ENCODE results near the gene KLHL25.
"Not testable (repeated sequence)": the region's sequence is repeated elsewhere in the genome, so short reads cannot be mapped to it uniquely, and the experiment has no call there.

The KLHL25 gene

DNA sequence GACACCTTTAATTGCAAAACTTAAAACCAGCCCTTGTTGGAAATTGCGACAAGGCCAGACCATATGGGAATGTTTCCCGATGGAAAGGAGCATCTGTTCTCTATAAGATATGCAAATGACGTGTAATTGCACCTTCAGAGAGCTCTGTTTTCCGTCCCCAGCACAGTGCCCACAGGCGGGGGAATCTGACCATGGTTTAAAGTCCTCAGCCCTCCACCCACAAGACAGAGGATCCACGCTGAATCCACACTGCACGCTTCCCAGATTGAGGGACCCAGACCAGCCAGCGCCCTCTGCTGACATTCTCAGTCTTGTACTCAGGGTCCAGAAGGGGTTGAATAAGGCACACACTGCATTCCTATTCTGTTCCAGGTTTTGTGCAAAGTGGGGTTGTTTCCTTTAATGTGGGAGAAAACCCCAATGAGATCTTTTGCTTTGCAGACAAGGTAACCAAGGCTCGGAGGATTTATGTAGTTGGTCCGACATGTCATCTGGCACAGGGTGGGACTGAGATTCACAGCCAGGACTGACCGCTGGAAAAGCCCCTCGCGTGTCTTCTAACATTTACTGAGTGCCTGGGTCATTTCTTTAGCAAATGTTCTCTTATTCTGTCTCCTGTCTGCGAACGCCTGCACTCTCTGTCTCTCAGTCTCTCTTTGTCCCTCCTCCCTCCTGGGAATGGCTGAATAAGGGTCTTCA is 36.8 kb upstream of the KLHL25 start:
- H3K9me3 ChIP-seq (ENCODE audit: insufficient read depth, low read length, severe bottlenecking): no peaks in the 10 kb centered on the region
- H3K4me2 ChIP-seq (ENCODE audit: insufficient read depth, low read length): no peak overlapping the region
- no peaks in the 10 kb centered on the region for H3K36me3 ChIP-seq (ENCODE audit: insufficient read depth, low read length)
- no peaks in the 10 kb centered on the region for H3K79me2 ChIP-seq (ENCODE audit: insufficient read depth, low read length)
- peak; percentile 53 for TF ChIP-seq CTCF (IDR thresholded peaks at IDR 0.05; ENCODE audit: borderline replicate concordance, extremely low read depth, low read length, poor library complexity, severe bottlenecking)
- TF ChIP-seq EZH2 (IDR thresholded peaks at IDR 0.05; ENCODE audit: borderline replicate concordance, low read depth, low read length, severe bottlenecking): no peak
- H3K27me3 ChIP-seq (ENCODE audit: insufficient read depth, low read length, poor library complexity): no peaks in the 10 kb centered on the region
- H3K9ac ChIP-seq (ENCODE audit: low read depth, low read length): no peak overlapping the region
- DNase-seq (peak; percentile 19), ATAC-seq (ENCODE audit: insufficient read depth, low read depth) (peak; percentile 57; the same call in 2 of the 3 replicates)
- H4K20me1 ChIP-seq (ENCODE audit: insufficient read depth, low read length): no peaks in the 10 kb centered on the region
- H3K27ac ChIP-seq (ENCODE audit: low read length): no peak overlapping the region
- H3K4me3 ChIP-seq (ENCODE audit: low read depth in 1 of 2, low read length in 2 of 2): no peak overlapping the region
- no peak overlapping the region for H2AFZ ChIP-seq (ENCODE audit: low read depth, low read length)
- H3K4me1 ChIP-seq (ENCODE audit: insufficient read depth, low read length): no peaks in the 10 kb centered on the region

- H3K9me3 ChIP-seq (ENCODE audit: insufficient read depth, low read length, severe bottlenecking); H2AFZ ChIP-seq (ENCODE audit: low read depth, low read length); ATAC-seq (ENCODE audit: insufficient read depth, low read depth); H3K27me3 ChIP-seq (ENCODE audit: insufficient read depth, low read length, poor library complexity); H4K20me1 ChIP-seq (ENCODE audit: insufficient read depth, low read length); H3K4me3 ChIP-seq (ENCODE audit: low read depth in 1 of 2, low read length in 2 of 2); H3K9ac ChIP-seq (ENCODE audit: low read depth, low read length); H3K4me1 ChIP-seq (ENCODE audit: insufficient read depth, low read length); H3K79me2 ChIP-seq (ENCODE audit: insufficient read depth, low read length); H3K27ac ChIP-seq (ENCODE audit: low read length); H3K4me2 ChIP-seq (ENCODE audit: insufficient read depth, low read length); DNase-seq; H3K36me3 ChIP-seq (ENCODE audit: insufficient read depth, low read length): not testable (repeated sequence)
Observed at GRCh38 chr15:85829754-85830153, 35.0 kb upstream of the KLHL25 start.

- Histone ChIP-seq H3K4me3 (ENCODE audit: low read depth in 1 of 2, low read length in 2 of 2) (no peak overlapping the region), H3K4me2 (ENCODE audit: insufficient read depth, low read length) (no peak overlapping the region), H3K4me1 (ENCODE audit: insufficient read depth, low read length) (no peaks in the 10 kb centered on the region), H3K79me2 (ENCODE audit: insufficient read depth, low read length) (no peaks in the 10 kb centered on the region), H3K27me3 (ENCODE audit: insufficient read depth, low read length, poor library complexity) (no peaks in the 10 kb centered on the region), H3K9me3 (ENCODE audit: insufficient read depth, low read length, severe bottlenecking) (no peaks in the 10 kb centered on the region), H3K9ac (ENCODE audit: low read depth, low read length) (no peak overlapping the region), H3K36me3 (ENCODE audit: insufficient read depth, low read length) (no peaks in the 10 kb centered on the region), H3K27ac (ENCODE audit: low read length) (no peak overlapping the region), H4K20me1 (ENCODE audit: insufficient read depth, low read length) (no peaks in the 10 kb centered on the region), H2AFZ (ENCODE audit: low read depth, low read length) (no peak overlapping the region)
- DNase-seq (no peak), ATAC-seq (ENCODE audit: insufficient read depth, low read depth) (no peak)
- no peak for TF ChIP-seq CTCF (IDR thresholded peaks at IDR 0.05; ENCODE audit: borderline replicate concordance, extremely low read depth, low read length, poor library complexity, severe bottlenecking)
- no peak for TF ChIP-seq EZH2 (IDR thresholded peaks at IDR 0.05; ENCODE audit: borderline replicate concordance, low read depth, low read length, severe bottlenecking)
Observed at GRCh38 chr15:85828874-85829273, 34.1 kb upstream of the KLHL25 start.

- no peaks in the 10 kb centered on the region for H3K9me3 ChIP-seq (ENCODE audit: insufficient read depth, low read length, severe bottlenecking)
- ATAC-seq (ENCODE audit: insufficient read depth, low read depth) (no peak), DNase-seq (no peak)
- H3K79me2 ChIP-seq (ENCODE audit: insufficient read depth, low read length): no peaks in the 10 kb centered on the region
- H3K36me3 ChIP-seq (ENCODE audit: insufficient read depth, low read length): no peaks in the 10 kb centered on the region
- H4K20me1 ChIP-seq (ENCODE audit: insufficient read depth, low read length): no peaks in the 10 kb centered on the region
- H3K4me3 ChIP-seq (ENCODE audit: low read depth in 1 of 2, low read length in 2 of 2): no peak overlapping the region
- H3K27ac ChIP-seq (ENCODE audit: low read length): no peak overlapping the region
- H2AFZ ChIP-seq (ENCODE audit: low read depth, low read length): no peak overlapping the region
- H3K27me3 ChIP-seq (ENCODE audit: insufficient read depth, low read length, poor library complexity): no peaks in the 10 kb centered on the region
- H3K4me2 ChIP-seq (ENCODE audit: insufficient read depth, low read length): no peak overlapping the region
- no peak overlapping the region for H3K9ac ChIP-seq (ENCODE audit: low read depth, low read length)
- no peaks in the 10 kb centered on the region for H3K4me1 ChIP-seq (ENCODE audit: insufficient read depth, low read length)
- TF ChIP-seq EZH2 (IDR thresholded peaks at IDR 0.05; ENCODE audit: borderline replicate concordance, low read depth, low read length, severe bottlenecking) (no peak), CTCF (IDR thresholded peaks at IDR 0.05; ENCODE audit: borderline replicate concordance, extremely low read depth, low read length, poor library complexity, severe bottlenecking) (no peak)
Observed at GRCh38 chr15:85828126-85828525, 33.4 kb upstream of the KLHL25 start.
